PFSK-1 (cell line): ENCODE data around the gene OR6C76.

ENCODE experiments used
- FOXP2 ChIP-seq: optimal IDR thresholded peaks from 2 replicates; pipeline ENCODE3; 2011; ENCODE audit warnings: borderline replicate concordance, control low read depth, inconsistent platforms; ENCODE audit not compliant: insufficient read depth; ENCODE audit errors: extremely low read length, extremely low read depth
- POLR2AphosphoS5 ChIP-seq: IDR thresholded peaks from 2 replicates; pipeline ENCODE4 v1.6.1; 2012; ENCODE audit warnings: low read depth, mild to moderate bottlenecking, control low read depth, low read length, moderate library complexity
- SIN3A ChIP-seq: IDR thresholded peaks from 2 replicates; pipeline ENCODE4 v1.6.1; 2012; ENCODE audit warnings: mild to moderate bottlenecking, low read length, moderate library complexity, borderline replicate concordance; ENCODE audit not compliant: insufficient read depth
- TAF1 ChIP-seq: IDR thresholded peaks from 2 replicates; pipeline ENCODE4 v1.6.1; 2012; ENCODE audit warnings: low read length, control low read depth, borderline replicate concordance; ENCODE audit not compliant: insufficient read depth
- TF ChIP-seq, protein P1 (sequence below), 2 experiments: IDR thresholded peaks; 2 replicates each; pipeline versions ENCODE4 v1.6.1 to v1.8.0; 2011 to 2012; ENCODE audit warnings: low read depth in 2 of 2, low read length in 2 of 2, control low read depth in 1 of 2, inconsistent platforms in 1 of 2, mild to moderate bottlenecking in 1 of 2, moderate library complexity in 1 of 2; ENCODE audit not compliant: insufficient read depth in 1 of 2

OR6C76 gene

DNA sequence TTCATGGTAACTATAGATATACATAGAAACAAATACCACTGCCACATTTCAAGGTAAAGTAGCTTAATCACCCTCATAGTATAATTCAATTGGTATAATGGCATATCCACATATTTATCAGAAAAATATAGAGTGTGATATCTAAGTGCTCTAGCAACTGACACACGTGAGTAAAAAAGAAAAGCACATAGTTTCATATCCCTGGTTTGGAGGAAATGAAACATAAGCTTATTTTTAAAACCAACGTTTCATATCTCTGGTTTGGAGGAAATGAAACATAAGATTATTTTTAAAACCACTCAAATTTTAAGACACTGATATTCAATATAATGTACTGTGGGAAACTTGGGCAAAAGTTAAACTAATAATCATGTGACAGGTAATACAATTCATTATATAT lies 41.8 kb downstream of the OR6C76 start:
- TF ChIP-seq FOXP2 (no peak), SIN3A (no peak), TAF1 (no peak)
- TF ChIP-seq, protein P1, sequence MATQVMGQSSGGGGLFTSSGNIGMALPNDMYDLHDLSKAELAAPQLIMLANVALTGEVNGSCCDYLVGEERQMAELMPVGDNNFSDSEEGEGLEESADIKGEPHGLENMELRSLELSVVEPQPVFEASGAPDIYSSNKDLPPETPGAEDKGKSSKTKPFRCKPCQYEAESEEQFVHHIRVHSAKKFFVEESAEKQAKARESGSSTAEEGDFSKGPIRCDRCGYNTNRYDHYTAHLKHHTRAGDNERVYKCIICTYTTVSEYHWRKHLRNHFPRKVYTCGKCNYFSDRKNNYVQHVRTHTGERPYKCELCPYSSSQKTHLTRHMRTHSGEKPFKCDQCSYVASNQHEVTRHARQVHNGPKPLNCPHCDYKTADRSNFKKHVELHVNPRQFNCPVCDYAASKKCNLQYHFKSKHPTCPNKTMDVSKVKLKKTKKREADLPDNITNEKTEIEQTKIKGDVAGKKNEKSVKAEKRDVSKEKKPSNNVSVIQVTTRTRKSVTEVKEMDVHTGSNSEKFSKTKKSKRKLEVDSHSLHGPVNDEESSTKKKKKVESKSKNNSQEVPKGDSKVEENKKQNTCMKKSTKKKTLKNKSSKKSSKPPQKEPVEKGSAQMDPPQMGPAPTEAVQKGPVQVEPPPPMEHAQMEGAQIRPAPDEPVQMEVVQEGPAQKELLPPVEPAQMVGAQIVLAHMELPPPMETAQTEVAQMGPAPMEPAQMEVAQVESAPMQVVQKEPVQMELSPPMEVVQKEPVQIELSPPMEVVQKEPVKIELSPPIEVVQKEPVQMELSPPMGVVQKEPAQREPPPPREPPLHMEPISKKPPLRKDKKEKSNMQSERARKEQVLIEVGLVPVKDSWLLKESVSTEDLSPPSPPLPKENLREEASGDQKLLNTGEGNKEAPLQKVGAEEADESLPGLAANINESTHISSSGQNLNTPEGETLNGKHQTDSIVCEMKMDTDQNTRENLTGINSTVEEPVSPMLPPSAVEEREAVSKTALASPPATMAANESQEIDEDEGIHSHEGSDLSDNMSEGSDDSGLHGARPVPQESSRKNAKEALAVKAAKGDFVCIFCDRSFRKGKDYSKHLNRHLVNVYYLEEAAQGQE (IDR thresholded peaks at IDR 0.05; ENCODE audit: insufficient read depth in 1 of 2, low read depth in 2 of 2, low read length in 2 of 2) = no peak

DNA sequence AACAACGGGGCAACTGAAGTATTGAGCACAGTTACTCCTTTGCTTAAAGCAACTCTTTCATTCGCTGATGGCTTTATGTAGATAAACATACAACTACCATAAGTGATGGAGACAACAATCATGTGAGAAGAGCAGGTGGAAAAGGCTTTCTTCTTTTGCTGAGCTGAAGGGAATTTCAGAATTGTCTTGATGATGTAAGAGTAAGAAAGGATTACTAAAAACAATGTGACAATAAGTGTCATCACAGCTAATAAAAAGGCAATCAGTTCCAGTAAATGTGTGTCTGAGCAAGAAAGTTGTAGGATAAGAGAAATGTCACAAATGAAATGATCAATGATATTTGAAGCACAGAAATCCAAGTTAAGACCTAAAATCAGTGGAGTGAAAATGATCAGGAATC lies 43.2 kb downstream of the OR6C76 start:
- no peak for TF ChIP-seq FOXP2
- TF ChIP-seq SIN3A = no peak
- TF ChIP-seq TAF1 = no peak
- no peak for TF ChIP-seq POLR2AphosphoS5
- TF ChIP-seq, protein P1 (IDR thresholded peaks at IDR 0.05; ENCODE audit: insufficient read depth in 1 of 2, low read depth in 2 of 2, low read length in 2 of 2) = no peak

DNA sequence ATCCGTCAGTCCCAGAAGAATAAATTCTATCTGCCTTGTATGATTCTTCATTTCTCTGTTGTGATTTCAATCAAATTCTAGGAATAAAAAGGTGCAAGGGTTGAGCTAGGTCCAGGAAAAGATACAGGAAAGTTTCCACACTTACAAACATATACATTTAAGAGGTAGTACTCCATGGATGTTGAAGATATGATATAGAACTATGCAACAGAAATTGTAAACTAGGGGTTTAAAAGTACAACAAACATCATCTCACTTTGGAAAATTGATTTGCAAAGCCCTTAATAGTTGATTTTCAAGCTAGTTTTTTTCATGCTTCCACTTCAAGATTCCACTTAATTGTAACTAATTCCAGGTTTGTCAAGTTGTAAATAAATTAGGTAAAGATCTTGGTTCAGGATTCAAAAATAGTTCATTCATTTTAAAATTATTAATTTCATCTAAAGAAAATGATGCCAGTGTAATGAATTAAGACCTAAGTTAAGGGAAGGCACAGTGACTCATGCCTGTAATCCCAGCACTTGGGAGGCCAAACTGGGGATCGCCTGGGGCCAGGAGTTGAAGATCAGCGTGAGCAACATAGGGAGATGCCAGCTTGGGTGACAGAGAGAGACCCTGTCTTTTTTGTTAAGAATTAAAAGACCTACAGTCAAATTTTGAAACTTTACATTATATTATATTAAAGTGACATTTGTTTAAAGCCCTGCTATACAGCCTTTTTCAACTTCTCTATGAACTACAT lies 44.2 kb downstream of the OR6C76 start, which contains the start of gene OR6C70:
Gene OR6C70 (minus strand): TSS at position 51 of the 742 bp plus-strand sequence. CDS start 0 bp downstream, at position 51.
- TF ChIP-seq TAF1 = no peak
- TF ChIP-seq POLR2AphosphoS5 = no peak
- TF ChIP-seq SIN3A = no peak
- TF ChIP-seq FOXP2 = no peak
- TF ChIP-seq, protein P1 (IDR thresholded peaks at IDR 0.05; ENCODE audit: insufficient read depth in 1 of 2, low read depth in 2 of 2, low read length in 2 of 2) = no peak

DNA sequence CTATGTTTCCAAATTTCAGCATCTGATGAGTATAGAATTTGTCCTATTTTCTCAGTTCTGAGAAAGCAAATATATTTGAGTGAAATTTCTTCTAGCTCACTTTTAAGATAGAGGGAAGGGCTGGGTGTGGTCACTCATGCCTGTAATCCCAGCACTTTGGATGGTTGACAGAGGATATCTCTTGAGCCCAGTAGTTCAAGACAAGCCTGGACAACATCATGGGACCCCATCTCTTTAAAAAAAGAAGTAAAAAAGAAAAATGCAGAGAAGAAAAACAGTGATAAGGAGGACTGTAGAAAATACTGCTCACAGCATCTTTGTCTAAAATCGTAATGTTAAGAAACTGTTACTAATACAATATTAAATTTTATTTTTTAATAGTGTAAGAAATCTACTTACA lies 46.2 kb downstream of the OR6C76 start:
- TF ChIP-seq SIN3A (no peak), POLR2AphosphoS5 (no peak)
